ENCODE results near the gene OR5H15. TPM values are rescaled to one million over a fixed set of nuclear protein-coding genes. Genes with fewer than 3 reads are reported as not detected.
"Not testable (repeated sequence)": the region's sequence is repeated elsewhere in the genome, so short reads cannot be mapped to it uniquely, and the experiment has no call there.

The OR5H15 gene
- total RNA-seq, 6 experiments from 2014 or later: not detected

- no peaks in the 10 kb centered on the region for H3K4me1 Mint-ChIP-seq (ENCODE audit: low read depth)
- H3K4me3 Mint-ChIP-seq: no peak overlapping the region
- H3K36me3 Mint-ChIP-seq (ENCODE audit: low read depth): no peaks in the 10 kb centered on the region
- peaks cover 17% of the 10 kb centered on the region for H3K9me3 Mint-ChIP-seq
- H3K27me3 Mint-ChIP-seq (ENCODE audit: insufficient read depth): no peaks in the 10 kb centered on the region
- no peak for DNase-seq
- H3K27ac Mint-ChIP-seq: no peak overlapping the region
- TF ChIP-seq CTCF (IDR thresholded peaks at IDR 0.05): no peak
Measured at GRCh38 chr3:98148751-98149150, 17.7 kb upstream of the OR5H15 start.

GRCh38 chr3:98149456-98149855 lies 17.0 kb upstream of the OR5H15 start:
- peaks cover 11% of the 10 kb centered on the region for H3K9me3 Mint-ChIP-seq
- H3K27ac Mint-ChIP-seq; H3K27me3 Mint-ChIP-seq (ENCODE audit: insufficient read depth): not testable (repeated sequence)

GRCh38 chr3:98151241-98151640 lies 15.3 kb upstream of the OR5H15 start:
- H3K27ac Mint-ChIP-seq: no peak overlapping the region
- no peak for TF ChIP-seq CTCF (IDR thresholded peaks at IDR 0.05)
- no peaks in the 10 kb centered on the region for H3K4me1 Mint-ChIP-seq (ENCODE audit: low read depth)
- peaks cover 9% of the 10 kb centered on the region for H3K9me3 Mint-ChIP-seq
- DNase-seq: no peak
- H3K36me3 Mint-ChIP-seq (ENCODE audit: low read depth): no peaks in the 10 kb centered on the region
- H3K4me3 Mint-ChIP-seq: no peak overlapping the region; the same call in 1 of the 2 replicates
- H3K27me3 Mint-ChIP-seq (ENCODE audit: insufficient read depth): no peaks in the 10 kb centered on the region

More at GRCh38 chr3:98149456-98149855, 17.0 kb upstream of the OR5H15 start:
- H3K4me3 Mint-ChIP-seq; H3K36me3 Mint-ChIP-seq (ENCODE audit: low read depth); H3K4me1 Mint-ChIP-seq (ENCODE audit: low read depth); DNase-seq: not testable (repeated sequence)

- Mint-ChIP-seq H3K9me3 (peaks cover 10% of the 10 kb centered on the region), H3K27ac (no peak overlapping the region), H3K4me3 (no peak overlapping the region), H3K4me1 (ENCODE audit: low read depth) (no peaks in the 10 kb centered on the region), H3K36me3 (ENCODE audit: low read depth) (no peaks in the 10 kb centered on the region), H3K27me3 (ENCODE audit: insufficient read depth) (no peaks in the 10 kb centered on the region)
- no peak for TF ChIP-seq CTCF (IDR thresholded peaks at IDR 0.05)
- no peak for DNase-seq
Measured at GRCh38 chr3:98171071-98171470, 4.6 kb downstream of the OR5H15 start.

- no peak for TF ChIP-seq CTCF (IDR thresholded peaks at IDR 0.05)
- no peaks in the 10 kb centered on the region; the same call in 1 of the 2 replicates for H3K27me3 Mint-ChIP-seq (ENCODE audit: insufficient read depth)
- H3K4me3 Mint-ChIP-seq: no peak overlapping the region
- H3K27ac Mint-ChIP-seq: no peak overlapping the region
- no peaks in the 10 kb centered on the region for H3K36me3 Mint-ChIP-seq (ENCODE audit: low read depth)
- DNase-seq: no peak
- H3K4me1 Mint-ChIP-seq (ENCODE audit: low read depth): no peaks in the 10 kb centered on the region
- peaks cover 16% of the 10 kb centered on the region for H3K9me3 Mint-ChIP-seq
Measured at GRCh38 chr3:98172621-98173020, 6.1 kb downstream of the OR5H15 start.

GRCh38 chr3:98180319-98180890 lies 13.9 kb downstream of the OR5H15 start:
- Mint-ChIP-seq H3K4me1 (ENCODE audit: low read depth) (no peaks in the 10 kb centered on the region), H3K27me3 (ENCODE audit: insufficient read depth) (no peaks in the 10 kb centered on the region; the same call in 1 of the 2 replicates), H3K27ac (no peak overlapping the region), H3K9me3 (peaks cover 17% of the 10 kb centered on the region), H3K36me3 (ENCODE audit: low read depth) (no peaks in the 10 kb centered on the region), H3K4me3 (no peak overlapping the region)
- TF ChIP-seq CTCF (IDR thresholded peaks at IDR 0.05): no peak
- no peak for DNase-seq

Measured in HFFc6 (cell line).